C4-2B (cell line): ENCODE measurements around the gene MYLK.

Experiments used
- ZFX ChIP-seq: fragments of 450-650 bp; IDR thresholded peaks from 2 replicates; pipeline ENCODE4 v1.6.1; 2017
- TF ChIP-seq, protein P1 (sequence below): fragments of 450-650 bp; conservative IDR thresholded peaks from 2 replicates; pipeline ENCODE4 v1.5.1; 2017; ENCODE audit warnings: mild to moderate bottlenecking

GRCh38 chr3:123884993-123885392 is 861 bp upstream of the MYLK start:
- TF ChIP-seq, protein P1, sequence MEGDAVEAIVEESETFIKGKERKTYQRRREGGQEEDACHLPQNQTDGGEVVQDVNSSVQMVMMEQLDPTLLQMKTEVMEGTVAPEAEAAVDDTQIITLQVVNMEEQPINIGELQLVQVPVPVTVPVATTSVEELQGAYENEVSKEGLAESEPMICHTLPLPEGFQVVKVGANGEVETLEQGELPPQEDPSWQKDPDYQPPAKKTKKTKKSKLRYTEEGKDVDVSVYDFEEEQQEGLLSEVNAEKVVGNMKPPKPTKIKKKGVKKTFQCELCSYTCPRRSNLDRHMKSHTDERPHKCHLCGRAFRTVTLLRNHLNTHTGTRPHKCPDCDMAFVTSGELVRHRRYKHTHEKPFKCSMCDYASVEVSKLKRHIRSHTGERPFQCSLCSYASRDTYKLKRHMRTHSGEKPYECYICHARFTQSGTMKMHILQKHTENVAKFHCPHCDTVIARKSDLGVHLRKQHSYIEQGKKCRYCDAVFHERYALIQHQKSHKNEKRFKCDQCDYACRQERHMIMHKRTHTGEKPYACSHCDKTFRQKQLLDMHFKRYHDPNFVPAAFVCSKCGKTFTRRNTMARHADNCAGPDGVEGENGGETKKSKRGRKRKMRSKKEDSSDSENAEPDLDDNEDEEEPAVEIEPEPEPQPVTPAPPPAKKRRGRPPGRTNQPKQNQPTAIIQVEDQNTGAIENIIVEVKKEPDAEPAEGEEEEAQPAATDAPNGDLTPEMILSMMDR: no peak
- no peak for TF ChIP-seq ZFX
